CD4-positive, alpha-beta T cell treated with Interleukin-4 for 4 hours (primary cell): ENCODE data around the gene NR1I2.

Experiments
- DNase-seq: peaks from one replicate; pipeline ENCODE4 v3.0.0-alpha.2; 2020

Gene NR1I2

DNA sequence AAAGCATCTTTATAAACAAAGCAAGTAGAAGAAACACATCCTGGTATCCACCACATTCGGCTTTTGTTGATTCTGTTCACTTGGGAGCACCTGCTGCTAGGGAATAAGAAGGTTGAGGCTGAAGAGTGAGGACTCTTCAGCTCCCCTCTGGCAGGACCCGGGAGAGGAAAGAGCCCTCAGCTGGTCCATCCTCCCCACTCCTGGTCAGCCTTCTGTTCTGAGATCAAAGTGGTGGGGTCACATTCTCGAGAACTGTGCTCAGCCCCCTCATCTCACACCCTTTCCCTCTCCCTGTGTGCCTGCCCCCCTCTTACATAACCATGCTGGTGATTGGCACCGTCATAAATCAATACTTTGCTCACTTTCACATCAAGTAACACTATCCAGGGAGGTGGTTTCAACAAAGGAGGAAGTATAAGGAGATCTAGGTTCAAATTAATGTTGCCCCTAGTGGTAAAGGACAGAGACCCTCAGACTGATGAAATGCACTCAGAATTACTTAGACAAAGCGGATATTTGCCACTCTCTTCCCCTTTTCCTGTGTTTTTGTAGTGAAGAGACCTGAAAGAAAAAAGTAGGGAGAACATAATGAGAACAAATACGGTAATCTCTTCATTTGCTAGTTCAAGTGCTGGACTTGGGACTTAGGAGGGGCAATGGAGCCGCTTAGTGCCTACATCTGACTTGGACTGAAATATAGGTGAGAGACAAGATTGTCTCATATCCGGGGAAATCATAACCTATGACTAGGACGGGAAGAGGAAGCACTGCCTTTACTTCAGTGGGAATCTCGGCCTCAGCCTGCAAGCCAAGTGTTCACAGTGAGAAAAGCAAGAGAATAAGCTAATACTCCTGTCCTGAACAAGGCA lies at the start of gene NR1I2:
NR1I2 (plus strand) TSS at position 772 of the 869 bp plus-strand sequence.
- no peak for DNase-seq

DNA sequence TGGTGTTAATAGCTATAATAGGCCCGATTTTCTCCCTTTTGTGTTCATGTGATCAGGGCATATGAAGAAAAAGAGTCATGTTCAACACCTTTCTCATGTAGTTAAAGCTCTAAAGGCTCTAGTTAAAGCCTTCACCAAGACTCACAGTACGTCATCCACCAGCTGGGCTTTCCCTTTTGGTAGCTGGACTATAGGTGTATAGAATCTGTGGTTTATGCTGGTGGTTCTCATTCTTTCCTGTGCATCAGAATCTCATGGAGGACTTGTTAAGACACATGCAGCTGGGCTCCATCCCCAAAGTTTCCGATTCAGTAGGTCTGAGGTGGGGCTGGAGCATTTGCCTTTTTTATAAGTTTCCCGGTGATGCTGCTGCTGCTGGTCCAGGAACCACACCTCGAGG lies 48.1 kb upstream of the NR1I2 start:
- no peak for DNase-seq

DNA sequence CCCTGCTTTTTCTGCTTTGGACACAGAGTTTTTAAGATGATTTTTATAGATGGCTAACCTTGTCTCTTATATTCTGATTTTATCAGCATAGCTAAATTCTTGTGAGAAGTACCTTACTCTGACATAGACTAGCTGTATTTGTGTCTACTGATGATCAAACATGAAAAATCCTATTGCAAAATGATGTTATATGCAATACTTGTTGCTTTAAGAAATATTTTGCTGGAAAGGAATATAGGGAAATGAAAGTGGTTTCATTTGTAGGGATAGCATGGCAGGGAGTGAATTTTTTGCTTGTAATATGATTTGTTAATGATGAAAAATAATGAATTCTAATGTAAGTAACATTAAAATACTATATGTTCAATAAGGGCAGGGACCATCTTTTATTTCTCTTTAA lies 43.2 kb upstream of the NR1I2 start:
- DNase-seq: no peak

DNA sequence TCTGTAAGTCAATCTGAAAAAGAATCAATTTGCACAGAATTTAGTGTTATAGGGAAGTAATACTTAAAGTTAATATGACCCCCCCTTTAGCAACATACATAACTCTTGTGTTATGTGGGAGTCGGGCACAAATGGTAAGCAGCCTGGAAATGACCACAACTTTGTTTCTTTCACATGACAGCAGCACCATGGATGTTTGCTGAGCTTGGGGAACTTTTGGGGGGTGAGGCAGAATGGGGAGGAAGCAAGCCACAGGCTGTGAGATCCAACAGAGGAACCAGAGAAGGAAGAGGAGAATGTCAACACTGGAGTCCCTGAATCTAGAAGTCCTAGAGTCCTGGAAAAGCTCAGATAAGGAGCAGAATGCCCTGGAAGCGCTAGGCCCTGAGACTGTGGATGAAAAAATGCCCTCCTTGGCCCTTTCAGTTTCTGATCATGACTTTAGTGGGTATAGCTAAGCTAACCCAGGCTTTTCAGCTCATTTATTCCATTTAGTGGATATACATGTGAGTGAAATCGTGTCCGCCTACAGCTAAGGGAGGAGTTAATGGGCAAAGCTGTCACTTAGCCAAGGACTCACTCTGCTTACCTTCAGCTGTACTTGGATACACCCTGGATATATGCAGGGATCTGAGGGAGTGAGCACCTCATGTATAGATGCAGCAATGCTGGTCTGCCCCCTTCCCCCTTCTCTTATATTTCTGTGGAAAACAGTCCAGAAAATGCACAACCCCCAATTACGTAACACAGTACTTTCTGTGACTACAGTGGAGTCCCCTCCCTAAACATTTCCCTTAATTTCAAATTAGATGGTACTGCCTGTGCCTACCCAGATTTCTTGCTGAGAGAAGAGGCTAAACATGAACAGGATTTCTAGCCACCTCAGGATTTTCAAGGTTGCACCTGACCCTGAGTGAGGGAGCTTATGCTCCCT lies 40.0 kb upstream of the NR1I2 start:
- no peak for DNase-seq

DNA sequence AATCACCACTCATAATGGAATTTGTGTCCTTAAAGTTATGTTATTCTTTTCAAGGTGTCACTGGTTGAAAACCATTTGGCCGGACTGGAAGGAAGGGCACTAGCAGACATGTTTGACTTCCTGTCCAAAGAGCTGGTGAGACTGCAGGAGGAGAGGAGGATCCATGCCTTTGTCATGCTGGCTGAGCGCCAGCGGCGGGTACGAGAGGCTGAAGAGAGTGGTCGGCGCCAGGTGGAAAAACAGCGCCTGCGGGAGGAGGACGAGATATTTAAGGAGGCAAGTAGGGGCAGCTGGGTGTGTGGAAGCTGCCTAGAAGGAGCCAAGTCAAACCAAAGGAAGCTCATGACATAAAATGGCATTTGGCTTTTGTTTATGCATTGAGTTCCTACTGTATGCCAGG lies 38.0 kb upstream of the NR1I2 start:
- DNase-seq: no peak

DNA sequence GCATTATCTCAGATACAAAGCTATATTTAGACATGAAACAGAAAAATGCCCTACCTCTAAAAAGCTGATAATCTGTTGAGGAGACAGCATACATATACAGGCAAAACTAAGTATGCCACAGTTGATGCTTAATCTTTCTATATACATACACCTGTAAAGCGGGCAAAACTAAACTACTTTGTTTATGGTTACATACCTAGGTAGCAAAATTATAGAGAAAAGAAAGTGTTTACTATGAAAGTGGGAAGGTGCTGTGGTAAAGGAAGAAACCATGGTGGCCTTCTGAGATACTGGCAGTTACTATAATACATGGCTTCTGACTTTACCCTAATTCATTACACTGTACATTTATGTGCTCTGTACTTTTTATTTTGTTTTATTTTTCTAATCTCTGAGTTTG lies 36.0 kb upstream of the NR1I2 start:
- no peak for DNase-seq

DNA sequence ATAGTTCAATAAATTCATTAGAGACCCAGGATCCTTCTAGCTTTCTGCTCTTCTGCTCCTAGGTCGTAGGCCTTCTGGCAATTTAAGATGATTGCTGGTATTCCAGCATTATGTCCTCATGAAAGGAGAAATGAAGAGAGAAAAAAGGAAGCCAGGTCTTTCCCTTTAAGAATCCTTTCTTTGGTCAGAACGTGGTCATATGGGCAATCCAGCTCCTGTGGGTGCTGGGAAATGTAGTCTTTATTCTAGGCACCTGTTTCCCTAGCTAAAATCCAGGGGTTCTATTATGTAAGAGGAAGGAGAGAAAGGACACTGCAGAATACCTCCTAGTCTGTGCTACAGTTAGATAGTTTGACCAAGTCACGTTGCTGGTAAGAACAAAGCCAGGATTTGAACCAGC lies 35.5 kb upstream of the NR1I2 start:
- no peak for DNase-seq

DNA sequence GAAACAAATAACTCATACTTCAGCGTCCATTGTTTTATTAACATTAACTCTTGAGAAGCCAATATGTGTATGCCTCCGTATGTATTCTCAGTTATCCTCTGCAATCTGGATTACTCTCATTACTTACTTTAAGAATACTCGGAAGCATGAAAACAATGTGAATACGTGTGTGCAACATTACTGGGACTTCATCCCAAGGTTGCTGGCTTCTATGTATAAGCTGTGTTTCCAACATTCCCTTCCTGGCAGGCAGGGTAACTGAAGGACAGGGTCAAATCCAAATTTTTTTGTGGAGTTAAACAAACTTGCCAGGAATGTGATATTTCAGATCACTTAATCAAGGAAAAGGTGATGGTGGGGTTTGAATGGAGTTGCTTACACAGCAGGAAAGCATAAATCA lies 34.5 kb upstream of the NR1I2 start:
- DNase-seq: no peak

DNA sequence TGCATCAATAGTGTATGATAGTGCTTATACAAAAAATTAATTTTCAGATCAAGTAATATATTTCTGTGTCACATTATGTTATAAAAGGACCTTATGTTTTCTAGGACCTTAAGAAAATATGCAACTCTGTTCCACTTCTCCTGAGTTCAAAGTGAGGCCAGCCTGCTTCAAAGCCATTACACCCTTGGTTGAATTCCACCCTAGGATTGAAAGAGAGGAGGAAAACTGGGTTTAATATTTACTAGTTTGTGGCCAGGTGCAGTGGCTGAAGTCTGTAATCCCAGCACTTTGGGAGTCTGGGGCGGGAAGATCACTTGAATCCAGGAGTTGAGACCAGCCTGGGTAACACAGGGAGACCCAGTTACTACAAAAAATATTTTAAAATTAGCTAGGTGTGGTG lies 32.9 kb upstream of the NR1I2 start:
- DNase-seq: no peak

DNA sequence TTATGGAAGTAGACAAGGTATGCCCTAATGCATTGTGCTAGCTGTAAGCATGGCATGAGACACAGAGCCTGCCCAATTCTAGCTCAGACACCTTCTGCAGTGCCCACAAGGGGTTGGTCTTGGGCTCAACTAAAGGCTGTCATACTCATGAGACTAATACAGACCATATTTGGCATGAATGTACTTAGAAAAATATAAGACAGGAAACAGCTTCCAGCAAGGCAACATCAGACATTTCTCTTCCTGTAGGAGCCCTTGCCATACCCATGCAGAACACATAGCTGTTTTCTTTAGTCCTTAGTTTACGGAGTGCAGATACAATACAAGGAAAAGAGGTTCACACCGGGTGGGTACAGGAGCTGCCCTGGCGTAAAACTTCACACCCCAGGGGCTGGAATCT lies 30.5 kb upstream of the NR1I2 start:
- DNase-seq: no peak

DNA sequence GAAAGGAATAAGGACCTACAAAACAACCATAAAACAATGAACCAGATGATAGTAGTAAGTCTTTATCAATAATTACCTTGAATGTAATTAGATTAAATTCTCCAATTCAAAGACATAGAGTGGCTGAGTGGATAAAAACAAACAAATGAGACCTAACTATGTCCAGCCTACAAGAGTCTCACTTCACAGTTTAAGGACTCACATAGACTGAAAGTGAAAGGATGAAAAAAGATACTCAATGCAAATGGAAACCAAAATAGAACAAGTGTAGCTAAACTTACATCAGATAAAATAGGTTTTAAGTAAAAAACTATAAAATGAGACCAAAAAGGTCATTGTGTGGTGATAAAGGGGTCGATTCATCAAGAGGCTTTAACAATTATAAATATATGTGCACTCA lies 21.9 kb upstream of the NR1I2 start:
- DNase-seq: no peak

DNA sequence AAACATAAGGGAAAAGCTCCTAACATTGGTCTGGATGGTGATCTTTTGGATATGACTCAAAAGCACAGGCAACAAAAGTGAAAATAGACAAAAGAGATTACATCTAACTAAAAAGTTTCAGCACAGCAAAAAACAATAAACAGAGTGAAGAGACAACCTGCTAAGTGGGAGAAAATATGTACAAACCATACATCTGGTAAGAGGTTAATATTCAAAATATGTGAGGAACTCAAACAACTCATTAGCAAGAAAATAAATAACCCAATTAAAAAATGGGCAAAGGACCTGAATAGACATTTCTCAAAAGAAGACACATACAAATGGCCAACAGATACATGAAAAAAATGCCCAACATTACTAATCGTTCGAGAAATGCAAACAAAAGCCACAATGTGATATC lies 19.0 kb upstream of the NR1I2 start:
- no peak for DNase-seq

DNA sequence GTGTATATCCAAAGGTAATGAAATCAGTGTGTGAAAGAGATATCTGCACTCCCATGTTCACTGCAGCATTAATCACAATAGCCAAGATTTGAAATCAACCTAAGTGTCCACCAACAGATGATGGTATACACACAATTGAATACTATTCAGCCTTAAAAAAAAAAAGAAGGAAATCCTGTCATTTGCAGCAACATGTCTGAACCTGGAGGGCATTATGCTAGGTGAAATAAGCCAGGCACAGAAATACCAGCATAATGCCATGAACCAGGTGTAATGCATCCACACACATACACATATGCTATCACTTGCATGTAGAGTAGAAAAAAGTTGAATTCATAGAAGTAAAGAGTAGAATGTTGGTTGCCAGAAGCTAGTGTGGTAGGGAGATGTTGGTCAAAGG lies 18.4 kb upstream of the NR1I2 start:
- DNase-seq: no peak

DNA sequence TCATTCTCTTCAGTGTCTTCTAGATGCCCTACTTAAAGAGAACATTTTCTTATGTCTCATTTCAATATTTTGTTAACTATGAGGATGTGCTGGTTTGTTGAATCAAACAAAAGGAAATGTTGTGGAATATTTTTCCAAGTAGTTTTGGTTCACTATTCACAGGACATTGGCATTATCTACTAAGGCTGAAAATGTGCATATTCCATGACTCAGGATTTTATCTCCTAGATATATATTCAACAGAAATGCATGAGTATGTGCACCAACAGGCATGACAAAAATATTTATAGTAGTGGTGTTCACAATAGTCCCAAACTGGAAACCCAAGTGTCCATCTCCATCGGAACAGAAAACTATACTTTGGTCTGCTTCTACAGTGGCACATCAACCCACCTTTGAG lies 16.7 kb upstream of the NR1I2 start:
- DNase-seq: no peak

DNA sequence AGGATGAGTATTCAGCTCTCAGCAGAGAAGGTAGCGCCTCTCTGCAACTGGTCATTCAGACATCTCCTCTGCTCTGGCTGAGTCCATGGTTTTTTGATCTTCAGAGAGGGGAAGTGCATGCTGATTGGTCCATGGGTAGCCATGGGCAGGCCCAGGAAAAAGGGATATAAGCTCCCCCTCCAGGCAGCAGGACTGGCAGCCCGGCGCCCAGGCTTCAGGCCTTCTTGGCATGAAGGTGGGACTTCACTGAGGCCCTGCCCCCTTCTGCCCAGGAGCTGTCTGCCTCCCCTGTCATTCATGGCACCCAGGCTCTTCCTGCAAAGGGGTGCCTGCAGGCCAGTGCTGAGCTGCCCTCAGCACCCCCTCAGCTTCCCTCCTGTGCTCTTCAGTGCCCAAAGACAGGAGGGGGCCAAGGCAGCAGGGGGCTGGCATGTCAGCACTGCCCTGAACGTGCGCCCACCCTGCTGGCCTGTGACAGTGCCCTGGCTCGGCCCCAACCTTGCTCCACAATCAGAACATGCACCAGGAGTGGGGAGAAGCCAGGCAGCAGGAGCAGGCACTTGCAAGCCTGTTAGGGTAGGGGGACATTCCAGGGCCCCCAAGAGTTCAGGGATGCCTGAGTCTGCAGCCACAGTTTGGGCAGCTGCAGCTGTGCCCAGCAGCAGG lies 13.8 kb upstream of the NR1I2 start:
- DNase-seq: no peak

DNA sequence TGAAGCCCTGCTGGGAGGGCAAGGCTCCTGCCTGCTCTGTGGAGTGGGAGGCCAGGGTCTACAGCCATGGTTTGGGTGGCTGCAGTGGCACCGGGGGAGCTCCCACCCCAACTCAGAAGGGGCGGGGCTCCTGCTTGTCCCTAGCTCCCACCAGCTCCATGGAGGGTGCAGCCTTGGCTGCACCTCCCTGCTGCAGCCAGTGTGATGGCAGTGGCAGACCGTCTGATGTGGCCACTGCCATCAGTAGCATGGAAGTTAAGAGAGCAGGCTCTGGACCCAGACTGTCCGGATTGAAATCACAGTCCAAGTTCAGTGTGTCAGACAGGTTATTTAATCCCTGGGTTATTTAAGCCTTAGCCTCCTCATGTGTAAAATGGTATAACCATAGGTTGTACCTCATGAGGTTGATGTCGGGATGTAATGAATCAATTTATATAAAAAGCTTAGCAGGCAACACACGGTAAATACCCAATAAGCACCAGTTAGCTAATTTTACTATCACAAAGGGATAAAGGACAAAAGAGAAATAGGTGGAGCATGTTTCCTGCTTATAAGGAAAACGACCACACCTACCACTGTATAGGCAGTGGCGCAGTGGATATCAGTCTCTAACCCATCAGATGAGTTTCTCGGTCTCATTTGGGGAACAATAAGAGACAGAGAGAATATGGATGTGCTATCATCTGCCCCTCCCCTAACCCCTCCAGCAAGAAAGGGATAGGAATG lies 13.1 kb upstream of the NR1I2 start:
- no peak for DNase-seq

DNA sequence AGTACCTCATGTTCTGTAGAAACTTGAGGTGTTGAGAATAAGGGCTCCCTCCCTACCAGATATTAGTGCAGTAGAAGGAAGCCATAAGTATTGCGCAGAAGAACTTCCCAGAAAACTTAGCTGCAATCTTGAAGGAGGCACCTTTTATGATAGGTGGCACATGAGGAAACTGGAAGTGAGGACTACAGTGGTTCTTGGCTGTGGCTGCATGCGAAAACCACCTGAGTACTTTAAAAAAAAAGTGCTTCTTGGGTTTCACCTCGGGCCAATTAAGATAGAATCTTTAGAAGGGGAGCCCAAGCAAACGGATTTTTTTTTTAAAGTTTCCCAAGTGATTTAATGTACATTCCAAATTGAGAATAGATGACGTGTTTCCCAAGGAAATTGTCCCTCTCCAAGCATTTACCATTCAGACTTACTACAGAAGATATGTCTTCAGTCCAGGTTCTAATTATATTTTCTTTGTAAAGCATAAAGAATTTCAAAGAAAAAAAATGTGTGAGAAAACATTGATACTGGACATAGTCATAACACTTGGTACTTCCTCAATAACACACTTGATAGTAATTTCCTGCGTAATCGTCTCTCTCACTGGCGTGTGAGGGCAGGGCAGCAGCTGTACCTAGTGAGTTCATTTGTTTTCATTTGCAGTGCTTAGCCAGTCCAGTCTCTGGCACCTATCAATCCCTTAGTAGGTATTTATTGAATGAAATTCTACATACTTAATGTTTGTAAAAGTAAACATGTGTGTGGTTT lies 12.3 kb upstream of the NR1I2 start:
- DNase-seq: no peak

DNA sequence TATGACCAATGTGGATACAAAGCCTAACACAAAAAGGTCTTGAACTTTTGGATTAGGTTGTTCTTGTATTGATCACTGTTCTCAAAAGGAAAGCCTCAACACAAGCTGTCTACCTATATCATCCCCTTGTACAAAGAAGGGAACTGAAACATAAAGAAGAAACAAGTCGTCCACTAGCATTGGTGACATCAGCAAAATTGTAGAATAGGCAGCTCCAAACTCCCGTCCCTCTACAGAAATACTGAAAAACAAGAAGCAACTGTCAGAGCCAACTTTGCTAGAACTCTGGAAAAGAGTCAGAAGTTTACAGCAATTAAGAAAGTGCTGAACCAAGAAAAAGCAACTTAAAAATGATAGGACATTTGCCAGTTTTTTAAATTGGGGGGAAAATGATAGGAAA lies 7.5 kb upstream of the NR1I2 start:
- no peak for DNase-seq

DNA sequence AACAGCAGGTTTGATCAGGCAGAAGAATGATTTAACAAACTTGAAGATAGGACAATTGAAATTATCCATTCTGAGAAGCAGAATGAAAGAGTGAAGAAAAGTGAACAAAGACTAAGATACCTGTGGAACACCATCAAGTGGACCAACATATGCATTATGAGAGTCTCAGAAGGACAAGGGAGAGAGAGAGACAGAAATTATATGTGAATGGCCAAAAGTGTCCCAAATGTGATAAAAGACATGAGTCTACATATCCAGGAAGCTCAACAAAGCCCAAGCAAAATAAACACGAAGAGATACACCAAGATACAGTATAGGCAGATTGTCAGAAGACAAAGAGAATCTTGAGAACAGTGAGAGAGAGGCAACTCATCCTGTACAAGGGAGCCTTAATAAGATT lies 5.6 kb upstream of the NR1I2 start:
- no peak for DNase-seq

DNA sequence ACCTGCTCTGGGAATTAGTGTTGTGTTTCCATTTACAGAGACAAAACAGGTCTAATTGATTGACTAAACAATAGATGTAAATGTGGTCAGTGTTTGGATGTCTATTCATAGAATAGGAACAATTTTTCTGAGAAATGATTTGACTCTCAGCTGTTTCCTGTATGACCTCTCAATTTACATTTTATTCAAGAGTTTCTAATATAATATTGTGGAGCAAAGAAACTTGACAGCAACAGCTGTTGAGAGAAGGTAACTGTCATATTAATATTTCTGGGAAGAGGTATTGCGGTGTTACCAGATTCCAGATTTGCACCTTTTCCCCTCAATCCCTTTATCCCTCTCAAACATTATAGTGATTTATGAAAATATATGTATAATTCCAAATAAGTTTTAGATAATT lies 3.7 kb upstream of the NR1I2 start:
- no peak for DNase-seq

DNA sequence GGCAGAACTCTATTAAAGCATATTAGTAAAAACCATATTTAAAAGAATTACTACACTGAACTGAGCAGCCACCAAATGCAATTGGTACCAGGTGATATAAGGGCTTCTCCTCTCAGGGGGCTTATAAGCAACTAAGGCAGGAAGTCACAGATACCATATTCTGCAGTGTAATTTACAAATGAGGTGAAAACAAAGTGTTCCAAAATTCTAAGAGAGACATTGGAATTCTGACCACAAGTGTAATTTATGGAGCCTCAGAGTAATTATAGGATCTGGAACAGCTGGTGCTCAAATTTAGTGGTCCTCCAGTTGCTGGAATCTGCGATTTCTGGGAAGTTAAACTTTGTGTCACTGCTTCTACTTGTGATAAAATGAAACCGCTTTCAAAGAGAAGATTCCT lies 3.1 kb upstream of the NR1I2 start:
- no peak for DNase-seq

DNA sequence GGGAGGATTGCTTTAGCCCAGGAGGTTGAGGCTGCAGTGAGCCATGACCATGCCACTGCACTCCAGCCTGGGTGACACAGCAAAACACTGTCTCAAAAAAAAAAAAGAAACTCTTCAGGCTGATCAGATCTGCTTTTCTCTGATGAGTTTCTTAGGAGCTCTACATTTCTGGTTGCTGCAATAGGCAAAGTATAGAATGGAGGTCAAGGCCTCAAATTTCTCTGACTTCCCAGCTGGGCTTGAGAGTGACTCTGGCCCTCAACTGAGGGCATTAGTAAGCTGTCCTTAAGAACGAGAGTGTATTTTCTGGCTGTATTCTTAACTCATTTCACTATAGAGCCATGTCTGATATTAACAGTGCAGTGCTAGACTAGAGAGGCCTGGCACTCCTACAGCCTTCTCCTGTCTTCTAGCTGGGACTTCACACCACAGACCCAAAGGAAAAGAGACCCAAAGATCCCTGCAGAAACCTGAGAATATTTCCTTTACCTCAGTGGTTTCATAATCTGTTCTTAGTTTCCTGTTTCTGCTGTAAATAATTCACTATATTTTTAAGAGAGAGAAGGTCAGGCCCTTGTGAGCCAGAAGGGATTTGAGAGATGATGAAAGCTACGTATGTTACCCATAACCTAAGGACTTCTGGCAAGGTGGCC lies 2.0 kb upstream of the NR1I2 start:
- no peak for DNase-seq
